Measurements from ENCODE around the gene PHLDA1. TPM values are rescaled to one million over a fixed set of nuclear protein-coding genes. Genes with fewer than 3 reads are reported as not detected.

The PHLDA1 gene
- total RNA-seq, 1 experiment from 2014 or later, result 46.2 TPM

GRCh38 chr12:75996861-75997447 lies 34.6 kb downstream of the PHLDA1 start:
- no peak for DNase-seq
- no TSS peak for BruUV-seq (replicated peaks)
- Mint-ChIP-seq H3K27me3 (ENCODE audit: insufficient read depth, unreplicated experiment) (no peaks in the 10 kb centered on the region), H3K27ac (ENCODE audit: unreplicated experiment) (no peak overlapping the region), H3K9me3 (ENCODE audit: unreplicated experiment) (no peaks in the 10 kb centered on the region), H3K4me3 (ENCODE audit: unreplicated experiment) (no peak overlapping the region), H3K4me1 (ENCODE audit: low read depth, unreplicated experiment) (peaks cover 24% of the 10 kb centered on the region), H3K36me3 (ENCODE audit: insufficient read depth, unreplicated experiment) (no peaks in the 10 kb centered on the region)
- intact Hi-C loops (cut with micrococcal nuclease; ENCODE audit: unreplicated experiment), result no loop called here
- Histone ChIP-seq H3K4me1 (peaks cover 49% of the 10 kb centered on the region), H3K4me3 (ENCODE audit: low read depth, low read length) (no peak overlapping the region), H3K36me3 (ENCODE audit: control insufficient read depth, insufficient read depth, low read length) (no peaks in the 10 kb centered on the region), H3K27me3 (replicated peaks; ENCODE audit: control insufficient read depth, insufficient read depth, low read length) (no peaks in the 10 kb centered on the region), H3K9me3 (no peaks in the 10 kb centered on the region)
- ChIA-PET CTCF (no interaction called here), POLR2A (no interaction called here)
- no peak for TF ChIP-seq CTCF (IDR thresholded peaks at IDR 0.05; ENCODE audit: insufficient read depth in 1 of 2, low read depth in 1 of 2, low read length in 1 of 2, severe bottlenecking in 1 of 2, unreplicated experiment in 1 of 2)

- no peaks in the 10 kb centered on the region for H3K27me3 ChIP-seq (replicated peaks; ENCODE audit: control insufficient read depth, insufficient read depth, low read length)
- H3K36me3 Mint-ChIP-seq (ENCODE audit: insufficient read depth, unreplicated experiment), result peaks cover 1% of the 10 kb centered on the region
- peaks cover 31% of the 10 kb centered on the region for H3K4me1 Mint-ChIP-seq (ENCODE audit: low read depth, unreplicated experiment)
- DNase-seq, result no peak
- H3K4me3 ChIP-seq (ENCODE audit: low read depth, low read length), result no peak overlapping the region
- H3K4me1 ChIP-seq, result peaks cover 61% of the 10 kb centered on the region
- H3K27ac Mint-ChIP-seq (ENCODE audit: unreplicated experiment), result no peak overlapping the region
- intact Hi-C loops (cut with micrococcal nuclease; ENCODE audit: unreplicated experiment), result no loop called here
- CTCF ChIA-PET, result no interaction called here
- H3K36me3 ChIP-seq (ENCODE audit: control insufficient read depth, insufficient read depth, low read length), result no peaks in the 10 kb centered on the region
- H3K27me3 Mint-ChIP-seq (ENCODE audit: insufficient read depth, unreplicated experiment), result no peaks in the 10 kb centered on the region
- no peaks in the 10 kb centered on the region for H3K9me3 Mint-ChIP-seq (ENCODE audit: unreplicated experiment)
- no peak overlapping the region for H3K4me3 Mint-ChIP-seq (ENCODE audit: unreplicated experiment)
- POLR2A ChIA-PET, result no interaction called here
- TF ChIP-seq CTCF (IDR thresholded peaks at IDR 0.05; ENCODE audit: insufficient read depth in 1 of 2, low read depth in 1 of 2, low read length in 1 of 2, severe bottlenecking in 1 of 2, unreplicated experiment in 1 of 2), result no peak
- no peaks in the 10 kb centered on the region for H3K9me3 ChIP-seq
- no TSS peak for BruUV-seq (replicated peaks)
These were observed 35.9 kb downstream of the PHLDA1 start for GRCh38 chr12:75995691-75996090.

GRCh38 chr12:75994069-75994740 lies 37.4 kb downstream of the PHLDA1 start:
- no peaks in the 10 kb centered on the region; the same call in 1 of the 2 replicates for H3K9me3 ChIP-seq
- intact Hi-C loops (cut with micrococcal nuclease; ENCODE audit: unreplicated experiment), result no loop called here
- H3K36me3 ChIP-seq (ENCODE audit: control insufficient read depth, insufficient read depth, low read length), result no peaks in the 10 kb centered on the region
- H3K4me1 ChIP-seq, result peaks cover 71% of the 10 kb centered on the region
- DNase-seq, result peak; percentile 30 to 44
- H3K4me3 ChIP-seq (ENCODE audit: low read depth, low read length), result no peak overlapping the region
- Mint-ChIP-seq H3K4me1 (ENCODE audit: low read depth, unreplicated experiment) (peaks cover 44% of the 10 kb centered on the region), H3K27me3 (ENCODE audit: insufficient read depth, unreplicated experiment) (no peaks in the 10 kb centered on the region), H3K4me3 (ENCODE audit: unreplicated experiment) (peak overlapping the region; percentile 19), H3K9me3 (ENCODE audit: unreplicated experiment) (no peaks in the 10 kb centered on the region), H3K27ac (ENCODE audit: unreplicated experiment) (peak overlapping the region; percentile 69), H3K36me3 (ENCODE audit: insufficient read depth, unreplicated experiment) (peaks cover 7% of the 10 kb centered on the region)
- no peaks in the 10 kb centered on the region for H3K27me3 ChIP-seq (replicated peaks; ENCODE audit: control insufficient read depth, insufficient read depth, low read length)
- TF ChIP-seq CTCF (IDR thresholded peaks at IDR 0.05; ENCODE audit: insufficient read depth in 1 of 2, low read depth in 1 of 2, low read length in 1 of 2, severe bottlenecking in 1 of 2, unreplicated experiment in 1 of 2), result no peak
- POLR2A ChIA-PET, result interaction anchor here (1.0 kb wide), 1 partner anchor 37 kb away, joined by 3 read pairs; the partner anchor contains the start of gene PHLDA1
- BruUV-seq (replicated peaks), result no TSS peak
- CTCF ChIA-PET, result no interaction called here
